ENCODE data around the gene SREBF1. TPM values are rescaled to one million over a fixed set of nuclear protein-coding genes. Genes with fewer than 3 reads are reported as not detected.
A peak's percentile ranks its signal among the peaks of the same experiment; 100 is the strongest.

The SREBF1 gene
- total and polyA plus RNA-seq, 2 of the 8 experiments (the other 6 are each of a cell fraction or from before 2014, with no cell fraction given) = 28.6 to 70.8 TPM

GRCh38 chr17:17839791-17840707 is 3.3 kb upstream of the SREBF1 start (continued):
- TF ChIP-seq USF2 (IDR thresholded peaks at IDR 0.05; ENCODE audit: low read length) = peak; percentile 69
- no peak for TF ChIP-seq FOSL1 (IDR thresholded peaks at IDR 0.05; ENCODE audit: insufficient read depth, low read depth, low read length)
- TF ChIP-seq ATF3 (IDR thresholded peaks at IDR 0.05; ENCODE audit: insufficient read depth, low read depth, low read length) = no peak
- TF ChIP-seq CBX8 (IDR thresholded peaks at IDR 0.05; ENCODE audit: borderline replicate concordance, low read depth, low read length) = no peak
- peak; percentile 11; the same call in 1 of the 2 replicates for TF ChIP-seq SRF (IDR thresholded peaks at IDR 0.05; ENCODE audit: low read depth, low read length)
- TF ChIP-seq KDM4A (IDR thresholded peaks at IDR 0.05; ENCODE audit: low read depth, low read length, severe bottlenecking) = peak; percentile 38
- TF ChIP-seq GABPA (IDR thresholded peaks at IDR 0.05; ENCODE audit: borderline replicate concordance, insufficient read depth, low read length) = peak; percentile 55; the same call in 1 of the 2 replicates
- TF ChIP-seq TAF1 (IDR thresholded peaks at IDR 0.05; ENCODE audit: low read depth, low read length) = peak; percentile 76
- peak; percentile 74; the same call in 1 of the 2 replicates for TF ChIP-seq TEAD4 (IDR thresholded peaks at IDR 0.05; ENCODE audit: low read depth, low read length)
- TF ChIP-seq POLR2AphosphoS5 (IDR thresholded peaks at IDR 0.05; ENCODE audit: low read depth, low read length) = peak; percentile 72
- TF ChIP-seq PHF8 (conservative IDR thresholded peaks at IDR 0.05; ENCODE audit: low read depth, low read length) = peak; percentile 63
- TF ChIP-seq RNF2 (IDR thresholded peaks at IDR 0.05; ENCODE audit: borderline replicate concordance, low read depth, low read length, missing control alignments, poor library complexity, severe bottlenecking) = no peak
- peak in 1 of 2 experiments; percentile 93; a peak in 1 of 3 replicates for TF ChIP-seq EP300 (IDR thresholded peaks at IDR 0.05; ENCODE audit: borderline replicate concordance in 1 of 2, low read depth in 2 of 2, low read length in 2 of 2)
- TF ChIP-seq ASH2L (IDR thresholded peaks at IDR 0.05; ENCODE audit: low read length) = peak; percentile 26
- peak; percentile 87 for TF ChIP-seq TAF7 (optimal IDR thresholded peaks at IDR 0.05; ENCODE audit: borderline replicate concordance, low read depth, low read length)
- TF ChIP-seq RBBP5 (IDR thresholded peaks at IDR 0.05; ENCODE audit: borderline replicate concordance, low read depth, low read length) = 0 out of 2 replicates have a peak, but pooled peaks have one; percentile 53
- TF ChIP-seq CTBP2 (IDR thresholded peaks at IDR 0.05; ENCODE audit: borderline replicate concordance, insufficient read depth, insufficient read length, low read length) = no peak
- TF ChIP-seq HDAC6 (IDR thresholded peaks at IDR 0.05; ENCODE audit: low read depth, low read length) = no peak
- TF ChIP-seq SIN3A (conservative IDR thresholded peaks at IDR 0.05 in 1 of 2, IDR thresholded peaks at IDR 0.05 in 1 of 2; ENCODE audit: low read depth in 1 of 2, low read length in 2 of 2) = 0 out of 4 replicates have a peak, but pooled peaks of 1 of the 2 experiments have one; percentile 55
